H9 (cell line): ENCODE data around the gene CLBA1. TPM values are rescaled to one million over a fixed set of nuclear protein-coding genes. Genes with fewer than 3 reads are reported as not detected.

Source experiments
- DNase-seq: peaks from one replicate; pipeline ENCODE4 v3.0.0-alpha.2; 2017
- H2AFZ ChIP-seq: one replicate; pipeline ENCODE4 v1.6.1; 2013; ENCODE audit warnings: mild to moderate bottlenecking, low read length, control low read depth, moderate library complexity
- H2AK5ac ChIP-seq: 2 replicates; pipeline ENCODE4 v1.6.1; 2013; ENCODE audit warnings: low read length, control low read depth, mixed read lengths; ENCODE audit not compliant: insufficient read length
- H2BK120ac ChIP-seq: one replicate; pipeline ENCODE4 v1.6.1; 2013; ENCODE audit warnings: low read depth, mild to moderate bottlenecking, low read length, control low read depth, inconsistent platforms; ENCODE audit not compliant: poor library complexity, severe bottlenecking
- H2BK12ac ChIP-seq: 2 replicates; pipeline ENCODE4 v1.6.1; 2013; ENCODE audit warnings: low read length, control low read depth, mixed read lengths, low read depth; ENCODE audit not compliant: insufficient read length
- H2BK15ac ChIP-seq: 2 replicates; pipeline ENCODE4 v1.6.1; 2013; ENCODE audit warnings: low read depth, low read length, control low read depth
- H2BK20ac ChIP-seq: one replicate; pipeline ENCODE4 v1.6.1; 2013; ENCODE audit warnings: low read depth, mild to moderate bottlenecking, low read length, control low read depth, inconsistent platforms; ENCODE audit not compliant: poor library complexity, severe bottlenecking
- H2BK5ac ChIP-seq: 2 replicates; pipeline ENCODE4 v1.6.1; 2013; ENCODE audit warnings: low read length, control low read depth, mixed read lengths; ENCODE audit not compliant: insufficient read length
- H3K14ac ChIP-seq: 2 replicates; pipeline ENCODE4 v1.6.1; 2013; ENCODE audit warnings: low read length, control low read depth; ENCODE audit not compliant: insufficient read depth
- H3K18ac ChIP-seq: 2 replicates; pipeline ENCODE4 v1.6.1; 2013; ENCODE audit warnings: low read depth, mild to moderate bottlenecking, mixed read lengths, low read length, control low read depth; ENCODE audit not compliant: insufficient read length
- H3K23ac ChIP-seq: 2 replicates; pipeline ENCODE4 v1.6.1; 2013; ENCODE audit warnings: low read length, control low read depth, mixed read lengths, low read depth; ENCODE audit not compliant: insufficient read length
- H3K23me2 ChIP-seq: 2 replicates; pipeline ENCODE4 v1.6.1; 2013; ENCODE audit warnings: low read depth, mild to moderate bottlenecking, mixed read lengths, low read length, control low read depth; ENCODE audit not compliant: insufficient read length, poor library complexity, severe bottlenecking
- H3K27ac ChIP-seq: 2 replicates; pipeline ENCODE4 v1.5.1; 2013; ENCODE audit warnings: low read length, control low read depth, mixed read lengths, low read depth; ENCODE audit not compliant: insufficient read length
- H3K27me3 ChIP-seq: 2 replicates; pipeline ENCODE4 v1.6.1; 2013; ENCODE audit warnings: low read length, control low read depth, inconsistent platforms; ENCODE audit not compliant: insufficient read depth
- H3K4ac ChIP-seq: 2 replicates; pipeline ENCODE4 v1.6.1; 2013; ENCODE audit warnings: low read depth, mild to moderate bottlenecking, control low read depth, inconsistent platforms, low read length, moderate library complexity
- H3K4me1 ChIP-seq: 2 replicates; pipeline ENCODE4 v1.6.1; 2013; ENCODE audit warnings: low read length, control low read depth, inconsistent platforms; ENCODE audit not compliant: insufficient read depth
- H3K4me2 ChIP-seq: 2 replicates; pipeline ENCODE4 v1.6.1; 2013; ENCODE audit warnings: low read length, control low read depth, mixed read lengths; ENCODE audit not compliant: insufficient read length, insufficient read depth
- H3K56ac ChIP-seq: 2 replicates; pipeline ENCODE4 v1.6.1; 2013; ENCODE audit warnings: low read depth, mild to moderate bottlenecking, mixed read lengths, low read length, control low read depth; ENCODE audit not compliant: insufficient read length
- H3K79me1 ChIP-seq: 2 replicates; pipeline ENCODE4 v1.6.1; 2013; ENCODE audit warnings: low read depth, mild to moderate bottlenecking, moderate library complexity, low read length, control low read depth, inconsistent platforms; ENCODE audit not compliant: insufficient read depth, poor library complexity, severe bottlenecking
- H3K79me2 ChIP-seq: 2 replicates; pipeline ENCODE4 v1.6.1; 2013; ENCODE audit warnings: low read length, control low read depth, inconsistent platforms; ENCODE audit not compliant: insufficient read depth
- H3K9ac ChIP-seq: 2 replicates; pipeline ENCODE4 v1.6.1; 2013; ENCODE audit warnings: low read length, control low read depth, mixed read lengths; ENCODE audit not compliant: insufficient read length; ENCODE audit errors: extremely low read depth
- H3K9me3 ChIP-seq: one replicate; pipeline ENCODE4 v1.6.1; 2013; ENCODE audit warnings: low read depth, low read length, inconsistent platforms; ENCODE audit not compliant: control insufficient read depth
- H3T11ph ChIP-seq: one replicate; pipeline ENCODE4 v1.6.1; 2013; ENCODE audit warnings: mild to moderate bottlenecking, low read length, control low read depth, inconsistent platforms
- H4K20me1 ChIP-seq: one replicate; pipeline ENCODE4 v1.6.1; 2013; ENCODE audit not compliant: control insufficient read depth, insufficient read length, insufficient read depth
- H4K5ac ChIP-seq: 2 replicates; pipeline ENCODE4 v1.6.1; 2013; ENCODE audit warnings: low read depth, mild to moderate bottlenecking, mixed read lengths, low read length, control low read depth; ENCODE audit not compliant: insufficient read length
- H4K8ac ChIP-seq: replicated peaks from 2 replicates; pipeline ENCODE4 v1.6.1; 2013; ENCODE audit warnings: low read length, control low read depth, mixed read lengths, low read depth; ENCODE audit not compliant: insufficient read length
- H4K91ac ChIP-seq: 2 replicates; pipeline ENCODE4 v1.6.1; 2013; ENCODE audit warnings: low read depth, mild to moderate bottlenecking, moderate library complexity, mixed read lengths, low read length, control low read depth; ENCODE audit not compliant: insufficient read length
- H3K27ac Mint-ChIP-seq, 3 experiments: 2 replicates in 2 of 3; 3 replicates in 1 of 3; pipeline ENCODE4 v1.8.0; 2020 to 2021; ENCODE audit warnings: mixed read lengths in 3 of 3, mild to moderate bottlenecking in 1 of 3, moderate library complexity in 1 of 3
- H3K27me3 Mint-ChIP-seq: 2 replicates; pipeline ENCODE4 v1.8.0; 2021; ENCODE audit warnings: low read depth, mild to moderate bottlenecking, moderate library complexity, mixed read lengths
- H3K36me3 Mint-ChIP-seq, 3 experiments: 2 replicates in 2 of 3; 3 replicates in 1 of 3; pipeline ENCODE4 v1.8.0; 2020 to 2021; ENCODE audit warnings: low read depth in 3 of 3, mixed read lengths in 3 of 3; ENCODE audit not compliant: insufficient read depth in 1 of 3
- H3K4me1 Mint-ChIP-seq, 2 experiments: 2 replicates each; pipeline ENCODE4 v1.8.0; 2020; ENCODE audit warnings: mixed read lengths in 2 of 2
- H3K4me3 Mint-ChIP-seq, 2 experiments: 2 replicates in 1 of 2; 3 replicates in 1 of 2; pipeline ENCODE4 v1.8.0; 2020 to 2021; ENCODE audit warnings: mild to moderate bottlenecking in 2 of 2, mixed read lengths in 2 of 2, moderate library complexity in 1 of 2
- H3K9me3 Mint-ChIP-seq, 2 experiments: 2 replicates in 1 of 2; 3 replicates in 1 of 2; pipeline ENCODE4 v1.8.0; 2020; ENCODE audit warnings: mild to moderate bottlenecking in 2 of 2, mixed read lengths in 2 of 2, moderate library complexity in 1 of 2
- WGBS: extraction: QIAGEN DNeasy Blood & Tissue Kit; methylation state at CpG from one replicate; pipeline ENCODE4 v1.1.7; 2013; ENCODE audit warnings: missing lambda C conversion rate, low lambda C conversion rate, mixed read lengths; ENCODE audit not compliant: insufficient read length; ENCODE audit errors: extremely low coverage; 5-methylcytosine and 5-hydroxymethylcytosine counted together
- total RNA-seq: library from RNA; stranded (reverse); gene quantifications from 2 replicates; pipeline ENCODE4 v1.2.1, GENCODE V29; 2021
- TF ChIP-seq, protein P1 (sequence below): fragments of 200-600 bp; sonication (generic); conservative IDR thresholded peaks from 3 replicates; pipeline ENCODE4 v1.8.0; 2021; ENCODE audit warnings: antibody characterized with exemption, mild to moderate bottlenecking

Gene CLBA1
- total RNA-seq, 1 experiment from 2014 or later = 2.4 TPM

DNA sequence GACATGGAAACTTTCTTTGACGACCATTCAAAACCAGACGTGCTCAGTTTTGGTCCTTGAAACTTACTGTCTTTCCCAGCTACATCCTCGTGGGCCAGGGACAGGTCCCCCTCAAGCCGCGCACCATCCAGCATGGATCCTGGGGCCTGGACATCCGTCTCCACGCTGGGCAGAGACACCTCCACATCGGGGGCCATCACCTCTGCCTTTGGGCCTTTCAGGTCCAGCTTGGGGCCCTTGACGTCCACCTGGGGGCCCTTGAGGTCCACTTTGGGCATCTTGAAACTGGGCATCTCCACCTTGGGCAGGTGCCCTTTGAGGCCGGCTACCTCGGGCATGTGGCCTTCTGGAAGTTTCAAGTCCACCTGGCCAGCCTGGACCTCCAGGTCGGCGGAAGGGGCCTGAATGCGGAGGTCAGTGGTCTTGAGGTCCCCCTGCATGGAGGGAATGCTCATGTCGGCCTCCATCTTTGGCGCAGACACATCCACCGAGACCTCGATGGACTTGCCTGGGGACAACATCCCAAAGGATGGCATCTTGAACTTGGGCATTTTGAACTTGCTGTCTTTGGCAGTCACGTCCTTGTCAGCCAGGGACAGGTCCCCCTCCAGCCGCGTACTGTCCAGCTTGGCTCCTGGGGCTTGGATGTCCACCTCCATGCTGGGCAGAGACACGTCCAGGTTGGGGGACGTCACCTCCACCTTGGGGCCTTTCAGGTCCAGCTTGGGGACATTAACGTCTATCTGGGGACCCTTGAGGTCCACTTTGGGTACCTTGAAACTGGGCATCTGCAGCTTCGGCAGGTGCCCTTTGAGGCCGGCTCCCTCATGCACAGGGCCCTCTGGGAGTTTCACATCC, 43.9 kb upstream of the CLBA1 start:
- no CpG with 5 or more reads among the region's 26 CpGs for WGBS

More for the DNA sequence above, 43.9 kb upstream of the CLBA1 start:
- Mint-ChIP-seq H3K27ac (no peak overlapping the region), H3K9me3 (peaks cover 0 to 15% of the 10 kb centered on the region in 2 experiments; a peak in 2 of 5 replicates), H3K27me3 (peaks cover 45% of the 10 kb centered on the region), H3K36me3 (no peaks in the 10 kb centered on the region), H3K4me3 (no peak overlapping the region), H3K4me1 (no peaks in the 10 kb centered on the region)
- Histone ChIP-seq H3K18ac (no peak overlapping the region), H3K56ac (no peak overlapping the region), H3T11ph (no peak overlapping the region), H2BK12ac (no peak overlapping the region), H2AK5ac (no peak overlapping the region), H2AFZ (no peak overlapping the region), H2BK15ac (no peak overlapping the region), H3K9ac (no peak overlapping the region), H3K23me2 (no peaks in the 10 kb centered on the region), H3K27me3 (no peaks in the 10 kb centered on the region; the same call in 1 of the 2 replicates), H3K14ac (no peak overlapping the region), H3K27ac (no peak overlapping the region), H3K79me2 (no peaks in the 10 kb centered on the region), H4K8ac (no peak overlapping the region), H3K79me1 (no peaks in the 10 kb centered on the region), H3K23ac (no peak overlapping the region), H4K20me1 (no peaks in the 10 kb centered on the region), H3K4me1 (no peaks in the 10 kb centered on the region), H2BK20ac (no peak overlapping the region), H3K9me3 (no peaks in the 10 kb centered on the region), H4K91ac (no peak overlapping the region), H2BK120ac (no peak overlapping the region), H4K5ac (no peak overlapping the region), H2BK5ac (no peak overlapping the region), H3K4me2 (no peak overlapping the region), H3K4ac (no peak overlapping the region)
- DNase-seq = no peak
- TF ChIP-seq, protein P1, sequence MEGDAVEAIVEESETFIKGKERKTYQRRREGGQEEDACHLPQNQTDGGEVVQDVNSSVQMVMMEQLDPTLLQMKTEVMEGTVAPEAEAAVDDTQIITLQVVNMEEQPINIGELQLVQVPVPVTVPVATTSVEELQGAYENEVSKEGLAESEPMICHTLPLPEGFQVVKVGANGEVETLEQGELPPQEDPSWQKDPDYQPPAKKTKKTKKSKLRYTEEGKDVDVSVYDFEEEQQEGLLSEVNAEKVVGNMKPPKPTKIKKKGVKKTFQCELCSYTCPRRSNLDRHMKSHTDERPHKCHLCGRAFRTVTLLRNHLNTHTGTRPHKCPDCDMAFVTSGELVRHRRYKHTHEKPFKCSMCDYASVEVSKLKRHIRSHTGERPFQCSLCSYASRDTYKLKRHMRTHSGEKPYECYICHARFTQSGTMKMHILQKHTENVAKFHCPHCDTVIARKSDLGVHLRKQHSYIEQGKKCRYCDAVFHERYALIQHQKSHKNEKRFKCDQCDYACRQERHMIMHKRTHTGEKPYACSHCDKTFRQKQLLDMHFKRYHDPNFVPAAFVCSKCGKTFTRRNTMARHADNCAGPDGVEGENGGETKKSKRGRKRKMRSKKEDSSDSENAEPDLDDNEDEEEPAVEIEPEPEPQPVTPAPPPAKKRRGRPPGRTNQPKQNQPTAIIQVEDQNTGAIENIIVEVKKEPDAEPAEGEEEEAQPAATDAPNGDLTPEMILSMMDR = no peak
